GM23248 (cell line): ENCODE data around the gene SLC45A3. TPM values are rescaled to one million over a fixed set of nuclear protein-coding genes. Genes with fewer than 3 reads are reported as not detected.

ENCODE experiments used
- DNase-seq: peaks from one replicate; pipeline ENCODE4 v3.0.0-alpha.2; 2015
- H2AFZ ChIP-seq: fragments of 200-600 bp; sonication (generic); 2 replicates; pipeline ENCODE4 v1.6.1; 2016; ENCODE audit warnings: antibody characterized with exemption
- H3F3A ChIP-seq: fragments of 200-600 bp; sonication (generic); 2 replicates; pipeline ENCODE4 v1.6.1; 2016; ENCODE audit warnings: mild to moderate bottlenecking, antibody characterized with exemption, mixed run types; ENCODE audit not compliant: insufficient read depth
- H3K27ac ChIP-seq: fragments of 200-600 bp; sonication (generic); 2 replicates; pipeline ENCODE4 v1.5.1; 2016; ENCODE audit warnings: mild to moderate bottlenecking
- H3K27me3 ChIP-seq: fragments of 200-600 bp; sonication (generic); replicated peaks from 2 replicates; pipeline ENCODE4 v1.6.1; 2016; ENCODE audit warnings: mild to moderate bottlenecking; ENCODE audit not compliant: insufficient read depth
- H3K36me3 ChIP-seq: fragments of 200-600 bp; sonication (generic); 2 replicates; pipeline ENCODE4 v1.6.1; 2016; ENCODE audit warnings: low read depth, mild to moderate bottlenecking
- H3K4me1 ChIP-seq: fragments of 200-600 bp; sonication (generic); 2 replicates; pipeline ENCODE4 v1.6.1; 2016; ENCODE audit warnings: mild to moderate bottlenecking; ENCODE audit not compliant: insufficient read depth
- H3K4me2 ChIP-seq: fragments of 200-600 bp; sonication (generic); one replicate; pipeline ENCODE4 v1.6.1; 2016; ENCODE audit warnings: mild to moderate bottlenecking; ENCODE audit not compliant: unreplicated experiment
- H3K4me3 ChIP-seq: fragments of 200-600 bp; sonication (generic); 2 replicates; pipeline ENCODE4 v1.5.1; 2016; ENCODE audit warnings: mild to moderate bottlenecking
- H3K79me2 ChIP-seq: fragments of 200-600 bp; sonication (generic); 2 replicates; pipeline ENCODE4 v1.6.1; 2016; ENCODE audit warnings: mild to moderate bottlenecking; ENCODE audit not compliant: insufficient read depth
- H3K9ac ChIP-seq: fragments of 200-600 bp; sonication (generic); 2 replicates; pipeline ENCODE4 v1.6.1; 2016; ENCODE audit warnings: mild to moderate bottlenecking
- H3K9me2 ChIP-seq: fragments of 200-600 bp; sonication (generic); 2 replicates; pipeline ENCODE4 v1.6.1; 2016; ENCODE audit warnings: mixed run types, mild to moderate bottlenecking, moderate library complexity; ENCODE audit not compliant: insufficient read depth
- H3K9me3 ChIP-seq: fragments of 200-600 bp; sonication (generic); one replicate; pipeline ENCODE4 v1.6.1; 2017; ENCODE audit warnings: low read depth
- H4K20me1 ChIP-seq: fragments of 200-600 bp; sonication (generic); 2 replicates; pipeline ENCODE4 v1.6.0; 2016; ENCODE audit not compliant: insufficient read depth
- EZH2 ChIP-seq: fragments of 200-600 bp; sonication (generic); IDR thresholded peaks from 2 replicates; pipeline ENCODE4 v1.6.1; 2018; ENCODE audit warnings: antibody characterized with exemption, mild to moderate bottlenecking; ENCODE audit not compliant: insufficient read depth, poor library complexity, severe bottlenecking
- EZH2phosphoT487 ChIP-seq: fragments of 200-600 bp; sonication (generic); IDR thresholded peaks from 2 replicates; pipeline ENCODE4 v1.6.1; 2018; ENCODE audit warnings: antibody characterized with exemption, moderate library complexity, mild to moderate bottlenecking, low read depth; ENCODE audit not compliant: insufficient read depth
- WGBS, 2 experiments: methylation state at CpG; one replicate each; pipeline ENCODE4 v1.1.6; 2015 to 2017; ENCODE audit warnings: low lambda C conversion rate in 2 of 2, low coverage in 1 of 2; ENCODE audit errors: missing lambda C conversion rate in 2 of 2; 5-methylcytosine and 5-hydroxymethylcytosine counted together
- in situ Hi-C: fragments of 300-500 bp; cut with MboI; formaldehyde crosslinking; loops from 2 replicates; pipeline ENCODE4 v1.15.0; 2020
- polyA plus RNA-seq: library from polyadenylated mRNA; unstranded; fragments of >200 nt; fragmentation: Nextera tagmentation; extraction: Ambion mirVana; gene quantifications from 2 replicates; pipeline ENCODE4 v1.2.1, GENCODE V29; 2016
- total RNA-seq: library from RNA; depleted of rRNA; stranded (reverse); fragments of >200 nt; shearing (Covaris generic); gene quantifications from 2 replicates; pipeline ENCODE4 v1.2.3, GENCODE V29; 2014

SLC45A3 gene
- total and polyA plus RNA-seq, 2 experiments from 2014 or later: 0.38 to 1.2 TPM

GRCh38 chr1:205693421-205693991 lies 13.2 kb upstream of the SLC45A3 start:
- TF ChIP-seq EZH2 (no peak), EZH2phosphoT487 (no peak)
- Histone ChIP-seq H3K4me2 (no peak overlapping the region), H3K27ac (no peak overlapping the region), H4K20me1 (no peaks in the 10 kb centered on the region), H3K4me1 (no peaks in the 10 kb centered on the region), H3K9me2 (no peaks in the 10 kb centered on the region), H3K27me3 (no peaks in the 10 kb centered on the region), H3F3A (no peaks in the 10 kb centered on the region), H3K79me2 (no peaks in the 10 kb centered on the region), H3K9me3 (no peaks in the 10 kb centered on the region), H3K9ac (no peak overlapping the region), H2AFZ (no peak overlapping the region), H3K36me3 (no peaks in the 10 kb centered on the region), H3K4me3 (no peak overlapping the region)
- in situ Hi-C loops: no loop called here
- WGBS, 2 experiments: 87 to 89% methylated on average over 12 of the region's 12 CpGs
- DNase-seq: no peak

DNA sequence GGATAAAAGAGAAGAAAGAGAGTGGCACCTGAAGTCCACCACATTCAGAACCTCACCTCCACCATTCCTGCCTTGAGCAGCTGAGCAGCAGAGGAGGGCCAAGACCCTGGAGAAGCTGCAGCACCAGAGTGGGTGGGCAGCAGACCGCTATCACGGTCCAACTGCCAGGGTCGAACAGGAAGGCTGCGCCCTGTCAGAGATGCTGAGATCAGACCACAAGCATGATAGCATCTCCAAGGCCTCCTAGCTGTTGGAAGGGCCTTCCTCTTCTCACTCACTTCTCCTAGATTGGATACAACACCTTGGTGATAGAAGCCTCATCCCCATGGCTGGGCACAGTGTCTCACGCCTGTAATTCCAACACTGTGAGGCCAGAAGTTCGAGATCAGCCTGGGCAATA lies 12.1 kb upstream of the SLC45A3 start:
- no peak overlapping the region for H3K9ac ChIP-seq
- no peak overlapping the region for H3K27ac ChIP-seq
- no peaks in the 10 kb centered on the region for H3K9me3 ChIP-seq
- H3K36me3 ChIP-seq: no peaks in the 10 kb centered on the region
- no peaks in the 10 kb centered on the region for H3K4me1 ChIP-seq
- H2AFZ ChIP-seq: no peak overlapping the region
- no peak overlapping the region for H3K4me3 ChIP-seq
- WGBS, 2 experiments: 87 to 88% methylated on average over 6 of the region's 6 CpGs
- no peak overlapping the region for H3K4me2 ChIP-seq
- H3K27me3 ChIP-seq: no peaks in the 10 kb centered on the region
- no peaks in the 10 kb centered on the region for H3K79me2 ChIP-seq
- DNase-seq: no peak
- no peaks in the 10 kb centered on the region for H3F3A ChIP-seq
- in situ Hi-C loops: no loop called here
- no peak for TF ChIP-seq EZH2
- no peak for TF ChIP-seq EZH2phosphoT487
- no peaks in the 10 kb centered on the region for H3K9me2 ChIP-seq
- no peaks in the 10 kb centered on the region for H4K20me1 ChIP-seq

- Histone ChIP-seq H3K4me2 (no peak overlapping the region), H3K9me2 (no peaks in the 10 kb centered on the region), H3K27ac (no peak overlapping the region), H4K20me1 (no peaks in the 10 kb centered on the region), H3F3A (no peaks in the 10 kb centered on the region), H3K79me2 (no peaks in the 10 kb centered on the region), H2AFZ (no peak overlapping the region), H3K36me3 (no peaks in the 10 kb centered on the region), H3K27me3 (no peaks in the 10 kb centered on the region), H3K4me1 (no peaks in the 10 kb centered on the region), H3K9ac (no peak overlapping the region), H3K9me3 (no peaks in the 10 kb centered on the region), H3K4me3 (no peak overlapping the region)
- WGBS, 2 experiments: 88% methylated on average over 8 of the region's 8 CpGs
- in situ Hi-C loops: no loop called here
- no peak for DNase-seq
- TF ChIP-seq EZH2 (no peak), EZH2phosphoT487 (no peak)
Measured at GRCh38 chr1:205690122-205690756, 9.9 kb upstream of the SLC45A3 start.

DNA sequence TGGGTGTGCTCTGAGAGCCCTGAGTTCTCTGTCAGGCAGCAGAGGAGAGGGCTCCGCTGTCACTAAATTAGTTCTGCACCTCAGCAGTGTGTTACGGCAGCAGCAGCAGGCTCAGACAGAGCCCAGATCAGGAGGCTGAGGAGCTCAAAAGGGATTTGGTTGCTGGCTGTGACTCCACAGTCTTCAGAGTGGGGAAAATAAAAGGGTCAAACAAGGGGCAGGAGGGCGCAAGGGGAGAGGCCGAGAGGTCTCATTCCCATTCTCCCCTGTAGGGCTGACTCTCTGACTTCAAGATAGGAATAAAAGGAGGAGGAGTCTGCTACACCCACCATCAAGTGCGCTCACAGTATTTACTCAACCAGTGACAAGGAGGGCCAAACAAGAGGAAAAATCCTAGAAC lies 9.2 kb upstream of the SLC45A3 start:
- in situ Hi-C loops: no loop called here
- Histone ChIP-seq H3K27me3 (no peaks in the 10 kb centered on the region), H3K9me2 (no peaks in the 10 kb centered on the region), H2AFZ (no peak overlapping the region), H3K9ac (no peak overlapping the region), H4K20me1 (no peaks in the 10 kb centered on the region), H3K4me3 (no peak overlapping the region), H3K4me2 (no peak overlapping the region), H3K4me1 (no peaks in the 10 kb centered on the region), H3F3A (no peaks in the 10 kb centered on the region), H3K27ac (no peak overlapping the region), H3K79me2 (no peaks in the 10 kb centered on the region), H3K36me3 (no peaks in the 10 kb centered on the region), H3K9me3 (no peaks in the 10 kb centered on the region)
- DNase-seq: no peak
- 87 to 89% methylated on average over 5 of the region's 5 CpGs for WGBS, 2 experiments
- TF ChIP-seq EZH2 (no peak), EZH2phosphoT487 (no peak)
